DND-41 (cell line): Measurements from ENCODE around the gene LRRC59.

Source experiments
- EZH2 ChIP-seq: IDR thresholded peaks from 3 replicates; pipeline ENCODE4 v1.6.1; 2012; ENCODE audit warnings: borderline replicate concordance, low read depth, mild to moderate bottlenecking, moderate library complexity, low read length, inconsistent platforms; ENCODE audit not compliant: severe bottlenecking
- TF ChIP-seq, protein P1 (sequence below): IDR thresholded peaks from 2 replicates; pipeline ENCODE4 v1.5.1; 2012; ENCODE audit warnings: borderline replicate concordance, low read length, moderate library complexity, mild to moderate bottlenecking; ENCODE audit not compliant: poor library complexity, severe bottlenecking; ENCODE audit errors: extremely low read depth

DNA sequence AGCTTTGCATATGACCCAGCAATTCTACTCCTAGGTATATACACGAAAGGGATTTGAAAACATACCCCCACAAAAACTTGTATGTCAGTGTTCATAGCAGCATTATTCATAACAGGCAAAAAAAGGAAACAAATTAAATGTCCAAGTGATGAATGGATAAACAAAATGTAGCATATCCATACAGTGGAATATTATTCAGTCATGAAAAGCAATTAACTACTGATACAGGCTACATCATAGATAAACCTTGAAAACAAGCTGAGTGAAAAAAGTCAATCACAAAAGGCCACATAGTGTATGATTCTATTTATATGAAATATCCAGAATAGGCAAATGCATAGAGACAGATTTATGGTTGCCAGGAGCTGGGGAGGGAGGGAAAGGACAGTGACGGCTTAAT is 23.6 kb downstream of the LRRC59 start:
- TF ChIP-seq, protein P1, sequence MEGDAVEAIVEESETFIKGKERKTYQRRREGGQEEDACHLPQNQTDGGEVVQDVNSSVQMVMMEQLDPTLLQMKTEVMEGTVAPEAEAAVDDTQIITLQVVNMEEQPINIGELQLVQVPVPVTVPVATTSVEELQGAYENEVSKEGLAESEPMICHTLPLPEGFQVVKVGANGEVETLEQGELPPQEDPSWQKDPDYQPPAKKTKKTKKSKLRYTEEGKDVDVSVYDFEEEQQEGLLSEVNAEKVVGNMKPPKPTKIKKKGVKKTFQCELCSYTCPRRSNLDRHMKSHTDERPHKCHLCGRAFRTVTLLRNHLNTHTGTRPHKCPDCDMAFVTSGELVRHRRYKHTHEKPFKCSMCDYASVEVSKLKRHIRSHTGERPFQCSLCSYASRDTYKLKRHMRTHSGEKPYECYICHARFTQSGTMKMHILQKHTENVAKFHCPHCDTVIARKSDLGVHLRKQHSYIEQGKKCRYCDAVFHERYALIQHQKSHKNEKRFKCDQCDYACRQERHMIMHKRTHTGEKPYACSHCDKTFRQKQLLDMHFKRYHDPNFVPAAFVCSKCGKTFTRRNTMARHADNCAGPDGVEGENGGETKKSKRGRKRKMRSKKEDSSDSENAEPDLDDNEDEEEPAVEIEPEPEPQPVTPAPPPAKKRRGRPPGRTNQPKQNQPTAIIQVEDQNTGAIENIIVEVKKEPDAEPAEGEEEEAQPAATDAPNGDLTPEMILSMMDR = no peak
- TF ChIP-seq EZH2 = no peak
